ENCODE measurements around the gene CTSG. TPM values are rescaled to one million over a fixed set of nuclear protein-coding genes. Genes with fewer than 3 reads are reported as not detected.

CTSG gene
- total and polyA plus RNA-seq, 2 of the 4 experiments (the other 2 are of a cell fraction): not detected

GRCh38 chr14:24607635-24608514 lies 31.8 kb upstream of the CTSG start:
- Histone ChIP-seq H3K56ac (ENCODE audit: extremely low read depth, insufficient read depth, low read length) (no peak overlapping the region), H2AK5ac (ENCODE audit: low read depth, low read length) (no peak overlapping the region), H3K9me3 (ENCODE audit: control insufficient read depth, insufficient read depth, low read length) (no peaks in the 10 kb centered on the region), H2BK5ac (ENCODE audit: low read depth, low read length, poor library complexity, severe bottlenecking) (no peak overlapping the region), H4K20me1 (ENCODE audit: insufficient read depth, low read length) (no peaks in the 10 kb centered on the region; the same call in 1 of the 2 replicates), H3K36me3 (ENCODE audit: control insufficient read depth, insufficient read depth, low read length) (no peaks in the 10 kb centered on the region), H3K27ac (ENCODE audit: insufficient read depth, low read length) (no peak overlapping the region), H3K4me2 (ENCODE audit: low read depth, low read length) (no peak overlapping the region), H2AK9ac (replicated peaks; ENCODE audit: low read depth, low read length, poor library complexity) (no peak overlapping the region), H2BK15ac (ENCODE audit: low read depth, low read length) (no peak overlapping the region), H3K14ac (replicated peaks; ENCODE audit: low read depth, low read length) (no peak overlapping the region), H3K4ac (ENCODE audit: low read depth, low read length) (no peak overlapping the region), H3K4me3 (ENCODE audit: insufficient read depth, low read depth, low read length) (no peak overlapping the region), H4K5ac (ENCODE audit: low read depth, low read length) (no peak overlapping the region), H3K23ac (ENCODE audit: low read depth, low read length) (no peak overlapping the region), H4K8ac (ENCODE audit: low read depth in 2 of 2, low read length in 2 of 2) (no peak overlapping the region), H4K91ac (ENCODE audit: insufficient read depth, low read depth, low read length) (no peak overlapping the region), H2BK20ac (ENCODE audit: low read depth, low read length) (no peak overlapping the region), H3K9ac (ENCODE audit: low read depth, low read length) (no peak overlapping the region), H2AFZ (replicated peaks; ENCODE audit: low read length, poor library complexity) (no peak overlapping the region), H2BK120ac (ENCODE audit: low read depth, low read length) (no peak overlapping the region), H3K18ac (ENCODE audit: low read depth, low read length) (no peak overlapping the region), H3K9me1 (ENCODE audit: insufficient read depth, low read length) (no peaks in the 10 kb centered on the region), H3K27me3 (ENCODE audit: control insufficient read depth, insufficient read depth, low read length) (no peaks in the 10 kb centered on the region), H3K79me1 (ENCODE audit: low read depth in 1 of 2, low read length in 2 of 2) (no peaks in the 10 kb centered on the region), H3K4me1 (ENCODE audit: control insufficient read depth, insufficient read depth, low read length) (no peaks in the 10 kb centered on the region)
- dilution Hi-C loops (cut with HindIII; ENCODE audit: low sequenced_read_pairs, unreplicated experiment): no loop called here
- in situ Hi-C loops (cut with MboI; ENCODE audit: low sequenced_read_pairs): no loop called here
- CTCF ChIA-PET: no interaction called here
- no peak for DNase-seq
- no peak for ATAC-seq (ENCODE audit: low read depth)
- POLR2A ChIA-PET (ENCODE audit: unreplicated experiment): no interaction called here
- intact Hi-C loops (cut with micrococcal nuclease): no loop called here
- no TSS peak for BruUV-seq (replicated peaks)
- 20% methylated on average over 1 of the region's 8 CpGs; no CpG with 5 or more reads in 1 of the 2 experiments for WGBS, 2 experiments (ENCODE audit: extremely low coverage in 2 of 2, insufficient read length in 1 of 2)
- no peak for TF ChIP-seq CTCF (conservative IDR thresholded peaks at IDR 0.05; ENCODE audit: low read depth, low read length)
- TF ChIP-seq NFE2L2 (IDR thresholded peaks at IDR 0.05; ENCODE audit: low read depth, low read length): no peak
- TF ChIP-seq MXI1 (IDR thresholded peaks at IDR 0.05; ENCODE audit: borderline replicate concordance, low read depth, low read length): no peak

Measured in IMR-90 (cell line).